ENCODE results near the gene ZCCHC7.
"Not testable (repeated sequence)": the region's sequence is repeated elsewhere in the genome, so short reads cannot be mapped to it uniquely, and the experiment has no call there.

Gene ZCCHC7

GRCh38 chr9:37174247-37174646 lies 53.9 kb downstream of the ZCCHC7 start:
- no peak for DNase-seq (ENCODE audit: low read depth in 2 of 2)

GRCh38 chr9:37178742-37179141 lies 58.4 kb downstream of the ZCCHC7 start:
- DNase-seq (ENCODE audit: low read depth in 2 of 2): no peak

- DNase-seq (ENCODE audit: low read depth in 2 of 2): no peak
These were observed 59.2 kb downstream of the ZCCHC7 start for GRCh38 chr9:37179576-37179975.

- DNase-seq (ENCODE audit: low read depth in 2 of 2): no peak
These were observed 59.8 kb downstream of the ZCCHC7 start for GRCh38 chr9:37180138-37180537.

GRCh38 chr9:37182718-37183117 lies 62.3 kb downstream of the ZCCHC7 start:
- DNase-seq (ENCODE audit: low read depth in 2 of 2): no peak

GRCh38 chr9:37184905-37185867 lies 64.8 kb downstream of the ZCCHC7 start:
- DNase-seq (ENCODE audit: low read depth in 2 of 2): no peak

GRCh38 chr9:37187292-37187691 lies 66.9 kb downstream of the ZCCHC7 start:
- no peak for DNase-seq (ENCODE audit: low read depth in 2 of 2)

GRCh38 chr9:37187713-37188439 lies 67.5 kb downstream of the ZCCHC7 start:
- DNase-seq (ENCODE audit: low read depth in 2 of 2): no peak

GRCh38 chr9:37190739-37191138 lies 70.4 kb downstream of the ZCCHC7 start:
- DNase-seq (ENCODE audit: low read depth in 2 of 2): not testable (repeated sequence)

- no peak for DNase-seq (ENCODE audit: low read depth in 2 of 2)
These were observed 71.2 kb downstream of the ZCCHC7 start for GRCh38 chr9:37191403-37192089.

GRCh38 chr9:37192803-37193202 lies 72.4 kb downstream of the ZCCHC7 start:
- DNase-seq (ENCODE audit: low read depth in 2 of 2): no peak

- DNase-seq (ENCODE audit: low read depth in 2 of 2): no peak
These were observed 77.0 kb downstream of the ZCCHC7 start for GRCh38 chr9:37197158-37198038.

- no peak for DNase-seq (ENCODE audit: low read depth in 2 of 2)
These were observed 77.8 kb downstream of the ZCCHC7 start for GRCh38 chr9:37198039-37198729.

GRCh38 chr9:37198831-37199230 lies 78.5 kb downstream of the ZCCHC7 start:
- DNase-seq (ENCODE audit: low read depth in 2 of 2): no peak

- no peak for DNase-seq (ENCODE audit: low read depth in 2 of 2)
These were observed 80.1 kb downstream of the ZCCHC7 start for GRCh38 chr9:37200433-37201005.

- no peak for DNase-seq (ENCODE audit: low read depth in 2 of 2)
These were observed 81.2 kb downstream of the ZCCHC7 start for GRCh38 chr9:37201581-37201980.

GRCh38 chr9:37202091-37202490 lies 81.7 kb downstream of the ZCCHC7 start:
- no peak for DNase-seq (ENCODE audit: low read depth in 2 of 2)

- DNase-seq (ENCODE audit: low read depth in 2 of 2): not testable (repeated sequence)
These were observed 83.1 kb downstream of the ZCCHC7 start for GRCh38 chr9:37203456-37203855.

- no peak for DNase-seq (ENCODE audit: low read depth in 2 of 2)
These were observed 85.8 kb downstream of the ZCCHC7 start for GRCh38 chr9:37206121-37206620.
